Measurements from ENCODE around the gene PHLDB3. TPM values are rescaled to one million over a fixed set of nuclear protein-coding genes. Genes with fewer than 3 reads are reported as not detected.
"Not testable (repeated sequence)": the region's sequence is repeated elsewhere in the genome, so short reads cannot be mapped to it uniquely, and the experiment has no call there.

PHLDB3 gene
- total RNA-seq, 2 donors from 2014 or later: 43.5 to 54.5 TPM

DNA sequence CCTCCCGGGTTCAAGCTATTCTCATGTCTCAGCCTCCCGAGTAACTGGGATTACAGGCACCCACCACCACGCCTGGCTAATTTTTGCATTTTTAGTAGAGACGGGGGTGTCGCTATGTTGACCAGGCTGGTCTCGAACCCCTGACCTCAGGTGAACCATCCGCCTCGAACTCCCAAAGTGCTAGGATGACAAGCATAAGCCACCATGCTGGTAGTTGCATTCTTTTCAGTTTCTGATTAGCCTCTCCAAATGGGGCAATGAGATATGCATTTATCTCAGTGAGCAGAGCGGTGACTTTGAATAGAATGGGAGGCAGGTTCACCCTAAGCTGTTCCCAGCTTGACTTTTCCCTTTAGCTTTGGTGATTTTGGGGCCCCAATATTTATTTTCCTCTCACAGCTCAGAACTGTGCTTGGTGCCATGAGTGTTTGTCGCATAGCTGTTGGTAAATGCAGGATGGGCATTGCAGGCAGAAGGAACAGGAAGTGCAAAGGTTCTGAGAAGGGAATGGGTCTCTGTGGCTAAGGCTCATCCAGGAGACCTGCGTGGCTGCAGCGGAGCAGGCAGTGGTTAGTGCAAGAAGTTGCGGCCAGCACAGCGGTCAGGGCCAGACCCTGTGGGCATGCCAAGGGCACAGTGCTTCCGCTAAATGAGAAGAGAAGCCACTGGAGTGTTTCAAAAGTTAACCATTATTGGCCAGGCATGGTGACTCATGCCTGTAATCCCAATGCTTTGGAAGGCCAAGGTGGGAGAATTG, 59.8 kb downstream of the PHLDB3 start:
- Histone ChIP-seq H3K36me3 (no peaks in the 10 kb centered on the region), H3K27ac (no peak overlapping the region), H3K4me3 (no peak overlapping the region), H3K4me1 (replicated peaks) (no peaks in the 10 kb centered on the region), H3K27me3 (replicated peaks; ENCODE audit: insufficient read depth) (no peaks in the 10 kb centered on the region), H3K9me3 (no peaks in the 10 kb centered on the region)
- no peak for DNase-seq (ENCODE audit: low spot score)
- intact Hi-C loops (cut with DNase I): loop anchor here (10.0 kb wide), 1 partner anchor 210 kb away; no protein-coding TSS in a partner anchor
- WGBS: 90% methylated on average over 15 of the region's 15 CpGs
- TF ChIP-seq CTCF (IDR thresholded peaks at IDR 0.05) (no peak), POLR2A (IDR thresholded peaks at IDR 0.05) (no peak), POLR2AphosphoS5 (IDR thresholded peaks at IDR 0.05) (no peak)

DNA sequence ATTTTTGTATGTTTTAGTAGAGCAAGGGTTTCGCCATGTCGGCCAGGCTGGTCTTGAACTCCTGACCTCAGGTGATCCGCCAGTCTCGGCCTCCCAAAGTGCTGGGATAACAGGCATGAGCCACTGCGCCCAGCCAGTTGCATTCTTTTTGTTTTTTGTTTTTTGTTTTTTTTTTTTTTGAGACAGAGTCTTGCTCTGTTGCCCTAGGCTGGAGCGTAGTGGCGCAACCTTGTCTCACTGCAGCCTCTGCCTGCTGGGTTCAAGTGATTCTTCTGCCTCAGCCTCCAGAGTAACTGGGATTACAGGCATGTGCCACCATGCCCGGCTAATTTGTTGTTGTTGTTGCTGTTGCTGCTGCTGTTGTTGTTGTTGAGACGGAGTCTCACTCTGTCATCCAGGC, 60.5 kb downstream of the PHLDB3 start:
- not testable (repeated sequence) for H3K36me3 ChIP-seq; H3K27ac ChIP-seq; H3K4me1 ChIP-seq (replicated peaks); DNase-seq (ENCODE audit: low spot score); H3K27me3 ChIP-seq (replicated peaks; ENCODE audit: insufficient read depth); H3K9me3 ChIP-seq; H3K4me3 ChIP-seq
- 93% methylated on average over 9 of the region's 9 CpGs for WGBS
- intact Hi-C loops (cut with DNase I): loop anchor here (10.0 kb wide), 1 partner anchor 211 kb away; no protein-coding TSS in a partner anchor

- H3K4me1 ChIP-seq (replicated peaks): peaks cover 3% of the 10 kb centered on the region
- WGBS: 75% methylated on average over 3 of the region's 3 CpGs
- no peaks in the 10 kb centered on the region for H3K36me3 ChIP-seq
- no peak overlapping the region for H3K4me3 ChIP-seq
- H3K27me3 ChIP-seq (replicated peaks; ENCODE audit: insufficient read depth): no peaks in the 10 kb centered on the region
- intact Hi-C loops (cut with DNase I): loop anchor here (10.0 kb wide), 1 partner anchor 213 kb away; no protein-coding TSS in a partner anchor
- TF ChIP-seq CTCF (IDR thresholded peaks at IDR 0.05) (no peak), POLR2A (IDR thresholded peaks at IDR 0.05) (no peak), POLR2AphosphoS5 (IDR thresholded peaks at IDR 0.05) (no peak)
- no peaks in the 10 kb centered on the region for H3K9me3 ChIP-seq
- DNase-seq (ENCODE audit: low spot score): no peak
- H3K27ac ChIP-seq: no peak overlapping the region
Measured at GRCh38 chr19:43441716-43442115, 62.8 kb downstream of the PHLDB3 start.

GRCh38 chr19:43439709-43440063, 64.9 kb downstream of the PHLDB3 start:
- no peak for DNase-seq (ENCODE audit: low spot score)
- Histone ChIP-seq H3K36me3 (no peaks in the 10 kb centered on the region), H3K27ac (no peak overlapping the region), H3K4me3 (no peak overlapping the region), H3K4me1 (replicated peaks) (peaks cover 3% of the 10 kb centered on the region), H3K27me3 (replicated peaks; ENCODE audit: insufficient read depth) (no peaks in the 10 kb centered on the region), H3K9me3 (no peaks in the 10 kb centered on the region)
- TF ChIP-seq POLR2AphosphoS5 (IDR thresholded peaks at IDR 0.05): no peak
- intact Hi-C loops (cut with DNase I): loop anchor here (10.0 kb wide), 1 partner anchor 215 kb away; no protein-coding TSS in a partner anchor

DNA sequence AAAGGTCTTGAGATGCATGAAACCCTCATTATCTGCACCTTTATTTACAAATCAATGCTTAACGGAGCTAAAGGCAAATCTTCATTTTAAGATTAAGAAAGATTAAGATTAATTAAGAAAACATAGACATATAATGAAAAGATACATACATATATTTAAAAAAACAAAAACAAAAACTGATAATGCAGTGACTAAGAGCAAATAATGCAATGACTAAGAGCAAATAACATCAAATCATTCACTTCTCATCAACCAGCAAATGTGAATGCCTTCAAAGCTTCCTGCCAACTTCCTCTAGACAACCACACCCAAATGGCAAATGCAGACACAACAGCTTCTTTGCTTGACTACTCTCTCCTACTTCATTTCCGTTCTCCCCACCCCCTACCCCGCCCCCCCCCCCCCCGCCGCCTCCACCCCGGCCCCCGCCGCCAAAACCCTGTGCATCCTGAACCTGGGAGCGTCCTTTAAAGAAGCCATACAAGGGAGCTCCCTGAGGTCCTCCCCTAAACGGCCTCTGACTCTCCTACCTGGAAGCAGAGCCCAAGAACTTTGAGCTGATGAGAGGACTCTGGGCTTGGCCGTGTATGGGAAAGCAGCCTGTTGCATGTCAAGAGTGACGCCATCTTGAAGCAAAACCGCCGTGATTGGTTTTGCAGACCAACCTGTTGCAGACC, 65.4 kb downstream of the PHLDB3 start:
- Histone ChIP-seq H3K27ac (peak overlapping the region in 1 of 2 donors; percentile 44), H3K4me1 (replicated peaks) (peaks cover 3% of the 10 kb centered on the region), H3K4me3 (no peak overlapping the region), H3K27me3 (replicated peaks; ENCODE audit: insufficient read depth) (no peaks in the 10 kb centered on the region), H3K36me3 (no peaks in the 10 kb centered on the region), H3K9me3 (no peaks in the 10 kb centered on the region)
- TF ChIP-seq POLR2AphosphoS5 (IDR thresholded peaks at IDR 0.05) (peak; percentile 33), CTCF (IDR thresholded peaks at IDR 0.05) (no peak)
- intact Hi-C loops (cut with DNase I): no loop called here
- no peak for DNase-seq (ENCODE audit: low spot score)
- WGBS: 39% methylated on average over 14 of the region's 14 CpGs
